Endothelial cell of umbilical vein (primary cell): ENCODE measurements around the gene KAT6B. TPM values are rescaled to one million over a fixed set of nuclear protein-coding genes. Genes with fewer than 3 reads are reported as not detected.

Source experiments
- BruUV-seq: library from RNA; stranded (reverse); fragments of 400-500 nt; replicated peaks from 2 replicates; lab custom pipeline; 2021; lab: Mats Ljungman, UMichigan
- CTCF ChIA-PET: fragments of 300-600, 350-600 bp; sonication (Branson Sonifier 250); formaldehyde crosslinking; loops from one replicate; lab custom pipeline; 2021; ENCODE audit warnings: antibody characterized with exemption, inconsistent platforms; lab: Charles Lee
- POLR2A ChIA-PET: fragments of 300-600, 350-600 bp; sonication (Branson Sonifier 250); formaldehyde crosslinking; loops from one replicate; lab custom pipeline; 2021; ENCODE audit warnings: antibody characterized with exemption, inconsistent platforms; lab: Charles Lee
- DNase-seq: peaks from one replicate; pipeline ENCODE4 v3.0.0-alpha.2; 2011; ENCODE audit warnings: low read depth, low spot score
- FAIRE-seq: peaks from 2 replicates; lab custom pipeline; 2011; peaks lifted over from hg19 to GRCh38; lab: Jason Lieb, UNC
- H2AFZ ChIP-seq: 2 replicates; pipeline ENCODE4 v1.6.0; 2012; ENCODE audit warnings: low read depth, low read length, control low read depth, inconsistent platforms
- H3K27ac ChIP-seq: 2 replicates; pipeline ENCODE4 v1.5.1; 2011; ENCODE audit warnings: low read depth, mild to moderate bottlenecking, control low read depth, low read length, moderate library complexity; ENCODE audit not compliant: insufficient read depth
- H3K27me3 ChIP-seq, 2 experiments: 2 replicates each; pipeline versions ENCODE4 v1.6.0 to v1.6.1; 2011; ENCODE audit warnings: low read length in 2 of 2, mixed read lengths in 1 of 2; ENCODE audit not compliant: control insufficient read depth in 2 of 2, insufficient read depth in 2 of 2
- H3K36me3 ChIP-seq, 2 experiments: 2 replicates in 1 of 2; 3 replicates in 1 of 2; pipeline ENCODE4 v1.5.1; 2011; ENCODE audit warnings: low read length in 2 of 2, mild to moderate bottlenecking in 1 of 2, moderate library complexity in 1 of 2; ENCODE audit not compliant: control insufficient read depth in 2 of 2, insufficient read depth in 2 of 2; ENCODE audit errors: extremely low read depth in 1 of 2
- H3K4me1 ChIP-seq: 3 replicates; pipeline ENCODE4 v1.5.1; 2011; ENCODE audit warnings: mild to moderate bottlenecking, low read length; ENCODE audit not compliant: control insufficient read depth, insufficient read depth; ENCODE audit errors: extremely low read depth
- H3K4me2 ChIP-seq: 2 replicates; pipeline ENCODE4 v1.6.1; 2011; ENCODE audit warnings: low read length, control low read depth, mixed read lengths; ENCODE audit not compliant: insufficient read depth
- H3K4me3 ChIP-seq, 3 experiments: fragments of 200-600 bp in 1 of 3; sonication (generic), shearing (Covaris generic) in 1 of 3; replicated peaks in 1 of 3; 2 replicates each; pipeline ENCODE4 v1.5.1; 2011 to 2016; ENCODE audit warnings: control low read depth in 3 of 3, low read length in 3 of 3, mild to moderate bottlenecking in 2 of 3, inconsistent platforms in 1 of 3, low read depth in 1 of 3, moderate library complexity in 1 of 3; ENCODE audit not compliant: insufficient read depth in 1 of 3
- H3K79me2 ChIP-seq: 2 replicates; pipeline ENCODE4 v1.6.0; 2012; ENCODE audit warnings: low read length, inconsistent platforms; ENCODE audit not compliant: control insufficient read depth, insufficient read depth
- H3K9ac ChIP-seq: replicated peaks from 2 replicates; pipeline ENCODE3; 2011; ENCODE audit warnings: low read length, control low read depth; ENCODE audit not compliant: insufficient read depth; ENCODE audit errors: extremely low read depth
- H3K9me1 ChIP-seq: replicated peaks from 3 replicates; pipeline ENCODE4 v1.6.0; 2011; ENCODE audit warnings: mild to moderate bottlenecking, low read length; ENCODE audit not compliant: control insufficient read depth, insufficient read depth; ENCODE audit errors: extremely low read depth
- H3K9me3 ChIP-seq: replicated peaks from 2 replicates; pipeline ENCODE4 v1.5.1; 2012; ENCODE audit warnings: low read length, inconsistent platforms; ENCODE audit not compliant: control insufficient read depth, insufficient read depth
- H4K20me1 ChIP-seq: replicated peaks from 2 replicates; pipeline ENCODE3; 2011; ENCODE audit warnings: mild to moderate bottlenecking, low read length; ENCODE audit not compliant: control insufficient read depth, insufficient read depth; ENCODE audit errors: extremely low read depth
- CTCF ChIP-seq, 2 donors: IDR thresholded peaks; 1 replicate in 1 of 2; 2 replicates in 1 of 2; pipeline ENCODE4 v1.5.1; 2011; ENCODE audit warnings: low read length in 2 of 2, mild to moderate bottlenecking in 2 of 2, moderate library complexity in 2 of 2, control low read depth in 1 of 2, inconsistent platforms in 1 of 2, low read depth in 1 of 2; ENCODE audit not compliant: insufficient read depth in 1 of 2; ENCODE audit errors: extremely low read depth in 1 of 2
- POLR2A ChIP-seq: IDR thresholded peaks from 2 replicates; pipeline ENCODE4 v1.6.1; 2012; ENCODE audit warnings: low read depth, mild to moderate bottlenecking, control low read depth, low read length
- POLR2AphosphoS5 ChIP-seq: IDR thresholded peaks from 2 replicates; pipeline ENCODE4 v1.6.1; 2012; ENCODE audit warnings: low read depth, mild to moderate bottlenecking, control low read depth, low read length, moderate library complexity; ENCODE audit not compliant: insufficient read depth
- dilution Hi-C: fragments of 300-500 bp; cut with MboI; formaldehyde crosslinking; loops from one replicate; pipeline ENCODE4 v1.15.0; 2019; ENCODE audit warnings: low sequenced_read_pairs; ENCODE audit not compliant: extremely low pct_ligation_motif_present
- intact Hi-C: fragments of 100-400 bp; cut with micrococcal nuclease; formaldehyde crosslinking; loops from one replicate; pipeline ENCODE4 v1.10.0; 2022
- polyA plus RNA-seq, 4 experiments: library from polyadenylated mRNA; depleted of rRNA in 3 of 4; stranded (reverse) in 3 of 4; unstranded in 1 of 4; fragments of >200 nt; gene quantifications; 2 replicates each; pipeline versions ENCODE4 v1.2.1 to v1.2.3, GENCODE V29; 2011 to 2012; ENCODE audit warnings: missing spikeins in 1 of 4
- total RNA-seq: library from RNA; stranded (reverse); gene quantifications from 2 replicates; pipeline ENCODE4 v1.2.3, GENCODE V29; 2021

Gene KAT6B
- total and polyA plus RNA-seq, 2 donors (not counting 3 experiments of a cell fraction or from before 2014, with no cell fraction given): 4.5 to 17.0 TPM

- Histone ChIP-seq H3K4me1 (no peaks in the 10 kb centered on the region), H3K9me1 (no peaks in the 10 kb centered on the region), H3K79me2 (no peaks in the 10 kb centered on the region), H3K27me3 (no peaks in the 10 kb centered on the region), H3K27ac (no peak overlapping the region), H3K9me3 (no peaks in the 10 kb centered on the region), H3K4me3 (no peak overlapping the region), H3K36me3 (no peaks in the 10 kb centered on the region), H4K20me1 (no peaks in the 10 kb centered on the region), H3K9ac (no peak overlapping the region), H2AFZ (no peak overlapping the region), H3K4me2 (no peak overlapping the region)
- ChIA-PET CTCF (interaction anchor here (0.7 to 0.8 kb wide), 2 partner anchors 20 to 87 kb away, joined by 3 read pairs; no protein-coding TSS in a partner anchor), POLR2A (interaction anchor here (0.6 kb wide), 1 partner anchor 15 kb away, joined by 3 read pairs; no protein-coding TSS in a partner anchor)
- no TSS peak for BruUV-seq
- dilution Hi-C loops: no loop called here
- FAIRE-seq: no peak
- no peak for DNase-seq
- TF ChIP-seq POLR2A (no peak), CTCF (IDR thresholded peaks at IDR 0.05; ENCODE audit: extremely low read depth in 1 of 2, insufficient read depth in 1 of 2, low read depth in 1 of 2, low read length in 2 of 2) (no peak)
- intact Hi-C loops: no loop called here
Measured at GRCh38 chr10:74983383-74983782, 157.0 kb downstream of the KAT6B start.

- H2AFZ ChIP-seq: no peak overlapping the region
- DNase-seq (no peak), FAIRE-seq (no peak)
- no peak overlapping the region for H3K9ac ChIP-seq
- intact Hi-C loops: no loop called here
- no peaks in the 10 kb centered on the region for H3K27me3 ChIP-seq
- no peak overlapping the region for H3K27ac ChIP-seq
- no peaks in the 10 kb centered on the region for H3K9me1 ChIP-seq
- CTCF ChIA-PET: interaction anchor here (0.7 to 1.5 kb wide), 3 partner anchors 11 to 20 kb away, joined by 3 to 4 read pairs (median 3); no protein-coding TSS in a partner anchor
- no peaks in the 10 kb centered on the region for H3K9me3 ChIP-seq
- no peak overlapping the region for H3K4me2 ChIP-seq
- no peaks in the 10 kb centered on the region for H3K36me3 ChIP-seq
- H4K20me1 ChIP-seq: no peaks in the 10 kb centered on the region
- no TSS peak for BruUV-seq
- H3K79me2 ChIP-seq: no peaks in the 10 kb centered on the region
- TF ChIP-seq POLR2A (no peak), POLR2AphosphoS5 (no peak)
- H3K4me3 ChIP-seq: no peak overlapping the region
- dilution Hi-C loops: no loop called here
- POLR2A ChIA-PET: no interaction called here
- peaks cover 3% of the 10 kb centered on the region for H3K4me1 ChIP-seq
Measured at GRCh38 chr10:74987339-74988053, 161.1 kb downstream of the KAT6B start.
